Spleen (tissue), 7 donors: ENCODE results near the gene OR6C76.

Experiments
- POLR2A ChIP-seq, 3 donors: fragments of 450-650 bp; IDR thresholded peaks; one replicate each; pipeline ENCODE4 v1.5.1; 2017; ENCODE audit warnings: antibody characterized with exemption in 3 of 3, mild to moderate bottlenecking in 1 of 3
- TF ChIP-seq, protein P1 (sequence below), 11 experiments: fragments of 200-600 bp in 7 of 11; fragments of 450-650 bp in 4 of 11; sonication (generic) in 4 of 11; IDR thresholded peaks in 8 of 11; conservative IDR thresholded peaks in 3 of 11; 1 replicate in 7 of 11; 2 replicates in 4 of 11; pipeline versions ENCODE4 v1.4.0 to v1.8.0; 2016 to 2021; ENCODE audit warnings: antibody characterized with exemption in 11 of 11, inconsistent platforms in 4 of 11, mild to moderate bottlenecking in 1 of 11
- donor health status: DM: no; HTN: no; CAD: no; lungs with moderate emphysema.
- donor health status: DM: no; HTN: no; CAD: no.
- donor health status: DM: no; HTN: no; CAD: no.

DNA sequence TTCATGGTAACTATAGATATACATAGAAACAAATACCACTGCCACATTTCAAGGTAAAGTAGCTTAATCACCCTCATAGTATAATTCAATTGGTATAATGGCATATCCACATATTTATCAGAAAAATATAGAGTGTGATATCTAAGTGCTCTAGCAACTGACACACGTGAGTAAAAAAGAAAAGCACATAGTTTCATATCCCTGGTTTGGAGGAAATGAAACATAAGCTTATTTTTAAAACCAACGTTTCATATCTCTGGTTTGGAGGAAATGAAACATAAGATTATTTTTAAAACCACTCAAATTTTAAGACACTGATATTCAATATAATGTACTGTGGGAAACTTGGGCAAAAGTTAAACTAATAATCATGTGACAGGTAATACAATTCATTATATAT, 41.8 kb downstream of the OR6C76 start:
- TF ChIP-seq POLR2A (IDR thresholded peaks at IDR 0.05): no peak
- TF ChIP-seq, protein P1, sequence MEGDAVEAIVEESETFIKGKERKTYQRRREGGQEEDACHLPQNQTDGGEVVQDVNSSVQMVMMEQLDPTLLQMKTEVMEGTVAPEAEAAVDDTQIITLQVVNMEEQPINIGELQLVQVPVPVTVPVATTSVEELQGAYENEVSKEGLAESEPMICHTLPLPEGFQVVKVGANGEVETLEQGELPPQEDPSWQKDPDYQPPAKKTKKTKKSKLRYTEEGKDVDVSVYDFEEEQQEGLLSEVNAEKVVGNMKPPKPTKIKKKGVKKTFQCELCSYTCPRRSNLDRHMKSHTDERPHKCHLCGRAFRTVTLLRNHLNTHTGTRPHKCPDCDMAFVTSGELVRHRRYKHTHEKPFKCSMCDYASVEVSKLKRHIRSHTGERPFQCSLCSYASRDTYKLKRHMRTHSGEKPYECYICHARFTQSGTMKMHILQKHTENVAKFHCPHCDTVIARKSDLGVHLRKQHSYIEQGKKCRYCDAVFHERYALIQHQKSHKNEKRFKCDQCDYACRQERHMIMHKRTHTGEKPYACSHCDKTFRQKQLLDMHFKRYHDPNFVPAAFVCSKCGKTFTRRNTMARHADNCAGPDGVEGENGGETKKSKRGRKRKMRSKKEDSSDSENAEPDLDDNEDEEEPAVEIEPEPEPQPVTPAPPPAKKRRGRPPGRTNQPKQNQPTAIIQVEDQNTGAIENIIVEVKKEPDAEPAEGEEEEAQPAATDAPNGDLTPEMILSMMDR (IDR thresholded peaks at IDR 0.05 in 8 of 11, conservative IDR thresholded peaks at IDR 0.05 in 3 of 11): no peak
